Astrocyte (in vitro differentiated cells and primary cell): ENCODE data around the gene PSMA7. TPM values are rescaled to one million over a fixed set of nuclear protein-coding genes. Genes with fewer than 3 reads are reported as not detected.

Experiments used
- DNase-seq: peaks from one replicate; pipeline ENCODE4 v3.0.0-alpha.2; 2010; ENCODE audit warnings: low read depth
- FAIRE-seq: peaks from 2 replicates; lab custom pipeline; 2011; peaks lifted over from hg19 to GRCh38; lab: Jason Lieb, UNC
- H2AFZ ChIP-seq: 2 replicates; pipeline ENCODE4 v1.6.0; 2012; ENCODE audit warnings: low read depth, low read length, inconsistent platforms
- H3K27ac ChIP-seq: 2 replicates; pipeline ENCODE4 v1.5.1; 2011; ENCODE audit warnings: low read depth, low read length, inconsistent platforms
- H3K27me3 ChIP-seq: 2 replicates; pipeline ENCODE4 v1.6.0; 2011; ENCODE audit warnings: low read length, inconsistent platforms; ENCODE audit not compliant: insufficient read depth
- H3K36me3 ChIP-seq: 2 replicates; pipeline ENCODE4 v1.5.1; 2011; ENCODE audit warnings: low read length, inconsistent platforms; ENCODE audit not compliant: insufficient read depth
- H3K4me1 ChIP-seq: 2 replicates; pipeline ENCODE4 v1.5.1; 2011; ENCODE audit warnings: low read length, inconsistent platforms; ENCODE audit not compliant: insufficient read depth
- H3K4me2 ChIP-seq: 2 replicates; pipeline ENCODE4 v1.6.0; 2012; ENCODE audit warnings: low read length, inconsistent platforms
- H3K4me3 ChIP-seq: 2 replicates; pipeline ENCODE4 v1.5.1; 2011; ENCODE audit warnings: low read depth, mild to moderate bottlenecking, low read length, inconsistent platforms; ENCODE audit not compliant: insufficient read depth
- H3K79me2 ChIP-seq: 2 replicates; pipeline ENCODE4 v1.6.0; 2012; ENCODE audit warnings: mild to moderate bottlenecking, low read length, inconsistent platforms; ENCODE audit not compliant: insufficient read depth
- H3K9ac ChIP-seq: 2 replicates; pipeline ENCODE4 v1.6.0; 2012; ENCODE audit warnings: mild to moderate bottlenecking, low read length, inconsistent platforms
- H3K9me3 ChIP-seq: 2 replicates; pipeline ENCODE4 v1.5.1; 2012; ENCODE audit warnings: low read depth, mild to moderate bottlenecking, low read length, inconsistent platforms; ENCODE audit not compliant: insufficient read depth
- H4K20me1 ChIP-seq: 2 replicates; pipeline ENCODE4 v1.6.0; 2012; ENCODE audit warnings: low read length, inconsistent platforms; ENCODE audit not compliant: insufficient read depth
- H3K27ac Mint-ChIP-seq: one replicate; pipeline ENCODE4 v1.8.0; 2021; ENCODE audit warnings: mild to moderate bottlenecking, mixed read lengths; ENCODE audit not compliant: unreplicated experiment
- H3K27me3 Mint-ChIP-seq: one replicate; pipeline ENCODE4 v1.8.0; 2021; ENCODE audit warnings: low read depth, mixed read lengths; ENCODE audit not compliant: unreplicated experiment
- H3K36me3 Mint-ChIP-seq: one replicate; pipeline ENCODE4 v1.8.0; 2021; ENCODE audit warnings: low read depth, mixed read lengths; ENCODE audit not compliant: unreplicated experiment
- H3K4me1 Mint-ChIP-seq: one replicate; pipeline ENCODE4 v1.8.0; 2021; ENCODE audit warnings: low read depth, mixed read lengths; ENCODE audit not compliant: unreplicated experiment
- H3K4me3 Mint-ChIP-seq: one replicate; pipeline ENCODE4 v1.8.0; 2021; ENCODE audit warnings: mild to moderate bottlenecking, moderate library complexity, mixed read lengths; ENCODE audit not compliant: unreplicated experiment
- H3K9me3 Mint-ChIP-seq: one replicate; pipeline ENCODE4 v1.8.0; 2021; ENCODE audit warnings: mild to moderate bottlenecking, mixed read lengths; ENCODE audit not compliant: unreplicated experiment
- EZH2 ChIP-seq: IDR thresholded peaks from 2 replicates; pipeline ENCODE4 v1.6.1; 2012; ENCODE audit warnings: mild to moderate bottlenecking, low read length, inconsistent platforms; ENCODE audit not compliant: insufficient read depth
- total RNA-seq: library from RNA; stranded (reverse); gene quantifications from 2 replicates; pipeline ENCODE4 v1.2.1, GENCODE V29; 2021
- TF ChIP-seq, protein P1 (sequence below): IDR thresholded peaks from 2 replicates; pipeline ENCODE4 v1.5.1; 2011; ENCODE audit warnings: low read depth, mild to moderate bottlenecking, inconsistent platforms, low read length, moderate library complexity; ENCODE audit not compliant: insufficient read depth

PSMA7 gene
- total RNA-seq, 1 donor from 2014 or later: 324 TPM

DNA sequence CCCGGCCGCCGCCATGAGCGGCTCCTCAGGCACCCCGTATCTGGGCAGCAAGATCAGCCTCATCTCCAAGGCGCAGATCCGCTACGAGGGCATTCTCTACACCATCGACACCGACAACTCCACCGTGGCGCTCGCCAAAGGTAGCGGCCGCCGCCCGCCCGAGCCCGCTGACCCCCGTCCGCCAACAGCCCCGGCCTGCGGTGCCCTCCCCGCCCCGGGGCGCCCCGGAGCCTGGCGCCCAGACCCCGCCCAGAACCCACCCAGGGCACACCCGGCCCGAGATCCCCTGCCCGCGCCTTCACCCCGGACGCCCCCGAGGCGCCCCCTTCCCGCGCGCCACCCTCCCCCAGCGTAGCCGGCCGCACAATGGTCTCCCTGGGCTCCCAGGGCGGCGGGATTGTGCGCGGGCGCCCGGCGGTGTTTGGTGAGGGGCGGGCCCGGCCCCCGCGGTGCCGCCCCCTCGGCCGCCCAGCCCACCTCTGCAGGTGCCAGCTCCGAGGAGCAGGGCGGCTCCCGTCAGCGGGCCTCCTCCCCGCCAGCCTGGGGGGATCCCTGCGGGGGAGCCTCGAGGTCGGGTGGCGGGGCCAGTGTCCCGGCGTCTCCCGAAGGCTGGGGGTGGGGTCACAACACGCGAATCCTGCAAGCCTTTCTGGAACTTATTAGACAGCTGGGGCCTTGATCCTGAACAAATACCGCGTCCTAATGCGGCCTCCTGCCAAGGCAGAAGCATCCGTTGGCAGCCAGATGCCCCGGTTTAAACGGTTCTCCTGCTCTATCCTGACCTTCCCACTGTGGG, 20.3 kb downstream of the PSMA7 start:
- H3K27me3 Mint-ChIP-seq: peaks cover 16% of the 10 kb centered on the region
- Histone ChIP-seq H3K4me2 (peak overlapping the region; percentile 88), H4K20me1 (peaks cover 47% of the 10 kb centered on the region), H3K9ac (peak overlapping the region; percentile 79), H3K27me3 (peaks cover 9% of the 10 kb centered on the region), H3K4me1 (peaks cover 9% of the 10 kb centered on the region), H3K27ac (peak overlapping the region; percentile 41), H3K4me3 (peak overlapping the region; percentile 60), H3K79me2 (peaks cover 34% of the 10 kb centered on the region), H2AFZ (peak overlapping the region; percentile 76), H3K36me3 (peaks cover 23% of the 10 kb centered on the region), H3K9me3 (no peaks in the 10 kb centered on the region)
- no peak for TF ChIP-seq EZH2
- TF ChIP-seq, protein P1, sequence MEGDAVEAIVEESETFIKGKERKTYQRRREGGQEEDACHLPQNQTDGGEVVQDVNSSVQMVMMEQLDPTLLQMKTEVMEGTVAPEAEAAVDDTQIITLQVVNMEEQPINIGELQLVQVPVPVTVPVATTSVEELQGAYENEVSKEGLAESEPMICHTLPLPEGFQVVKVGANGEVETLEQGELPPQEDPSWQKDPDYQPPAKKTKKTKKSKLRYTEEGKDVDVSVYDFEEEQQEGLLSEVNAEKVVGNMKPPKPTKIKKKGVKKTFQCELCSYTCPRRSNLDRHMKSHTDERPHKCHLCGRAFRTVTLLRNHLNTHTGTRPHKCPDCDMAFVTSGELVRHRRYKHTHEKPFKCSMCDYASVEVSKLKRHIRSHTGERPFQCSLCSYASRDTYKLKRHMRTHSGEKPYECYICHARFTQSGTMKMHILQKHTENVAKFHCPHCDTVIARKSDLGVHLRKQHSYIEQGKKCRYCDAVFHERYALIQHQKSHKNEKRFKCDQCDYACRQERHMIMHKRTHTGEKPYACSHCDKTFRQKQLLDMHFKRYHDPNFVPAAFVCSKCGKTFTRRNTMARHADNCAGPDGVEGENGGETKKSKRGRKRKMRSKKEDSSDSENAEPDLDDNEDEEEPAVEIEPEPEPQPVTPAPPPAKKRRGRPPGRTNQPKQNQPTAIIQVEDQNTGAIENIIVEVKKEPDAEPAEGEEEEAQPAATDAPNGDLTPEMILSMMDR: no peak
- peaks cover 3% of the 10 kb centered on the region for H3K4me1 Mint-ChIP-seq
- peak overlapping the region; percentile 89 for H3K4me3 Mint-ChIP-seq
- DNase-seq: no peak
- FAIRE-seq: no peak
- peaks cover 11% of the 10 kb centered on the region for H3K36me3 Mint-ChIP-seq
- no peaks in the 10 kb centered on the region for H3K9me3 Mint-ChIP-seq
- peak overlapping the region; percentile 83 for H3K27ac Mint-ChIP-seq

DNA sequence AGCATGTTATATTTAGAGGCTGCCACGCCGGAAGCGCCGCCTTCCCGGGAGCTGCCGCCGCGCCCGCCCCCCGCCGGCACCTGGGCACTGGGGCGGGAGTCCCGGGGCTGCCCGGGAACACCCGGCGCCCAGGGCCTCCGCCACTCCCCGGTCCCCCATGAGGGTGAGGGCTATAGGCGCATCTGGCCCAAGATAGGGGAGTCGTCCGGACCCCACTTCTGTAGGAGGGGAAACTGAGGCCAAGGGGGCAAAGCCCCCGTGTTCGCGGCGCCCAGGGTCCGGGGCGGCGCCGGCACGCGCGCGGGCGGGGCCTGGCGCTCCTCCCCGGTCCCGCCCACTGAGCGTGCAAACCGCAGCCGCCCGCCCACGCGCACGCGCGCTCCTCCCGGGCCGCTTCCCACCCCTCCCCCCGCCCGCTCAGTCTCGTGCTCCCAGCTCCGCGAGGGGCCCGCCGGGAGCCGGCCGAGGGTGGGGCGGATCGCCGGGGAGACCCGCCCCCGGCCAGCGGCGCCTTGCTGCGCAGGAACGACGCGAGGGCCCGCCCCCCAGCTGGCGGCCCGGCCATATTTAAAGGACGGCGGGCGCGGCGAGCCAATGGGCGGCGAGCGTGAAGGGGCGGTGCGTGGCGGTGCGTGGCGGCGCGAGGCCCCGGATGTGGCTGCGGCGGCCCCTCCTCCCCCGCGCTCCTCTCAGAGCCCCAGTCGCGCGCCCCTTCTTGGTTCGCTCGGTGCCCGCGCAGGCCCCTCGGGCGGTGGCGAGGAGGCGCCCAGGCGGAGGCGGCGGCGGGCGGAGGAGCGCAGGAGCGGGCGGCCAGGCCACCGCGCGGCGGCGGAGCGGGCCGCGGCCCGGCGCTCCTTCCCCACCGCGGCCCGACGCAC, 21.2 kb downstream of the PSMA7 start, which contains the start of gene LSM14B:
TSS of gene LSM14B (plus strand) at position 700 of the 878 bp plus-strand sequence. CDS start 192 bp downstream, outside the sequence.
- H2AFZ ChIP-seq: peak within 1 kb of the TSS; percentile 87
- peaks cover 3% of the 10 kb centered on the region for H3K9me3 ChIP-seq
- Mint-ChIP-seq H3K9me3 (no peaks in the 10 kb centered on the region), H3K27me3 (peaks cover 22% of the 10 kb centered on the region), H3K4me3 (peak within 1 kb of the TSS; percentile 89), H3K36me3 (peaks cover 11% of the 10 kb centered on the region), H3K4me1 (peaks cover 3% of the 10 kb centered on the region), H3K27ac (peak within 1 kb of the TSS; percentile 97)
- H3K36me3 ChIP-seq: peaks cover 14% of the 10 kb centered on the region
- H3K27ac ChIP-seq: peak within 1 kb of the TSS; percentile 83
- FAIRE-seq: no peak
- H3K9ac ChIP-seq: peak within 1 kb of the TSS; percentile 87
- peaks cover 9% of the 10 kb centered on the region for H3K4me1 ChIP-seq
- H3K27me3 ChIP-seq: peaks cover 17% of the 10 kb centered on the region
- peak within 1 kb of the TSS; percentile 73 for H3K4me3 ChIP-seq
- TF ChIP-seq EZH2: no peak
- TF ChIP-seq, protein P1: no peak
- peaks cover 30% of the 10 kb centered on the region for H3K79me2 ChIP-seq
- DNase-seq: peak; percentile 86
- peaks cover 38% of the 10 kb centered on the region for H4K20me1 ChIP-seq
- H3K4me2 ChIP-seq: peak within 1 kb of the TSS; percentile 94
